OCI-LY1 (cell line): ENCODE data around the gene FUT1.

ENCODE experiments used
- EZH2 ChIP-seq: fragments of 200-600 bp; sonication (generic), shearing (Covaris generic); IDR thresholded peaks from 2 replicates; pipeline ENCODE4 v1.8.0; 2017; ENCODE audit warnings: borderline replicate concordance, mixed run types, mild to moderate bottlenecking, antibody characterized with exemption, low read length, moderate library complexity, mixed read lengths
- TF ChIP-seq, protein P1 (sequence below): fragments of 200-600 bp; sonication (generic), shearing (Covaris generic); IDR thresholded peaks from 2 replicates; pipeline ENCODE4 v1.5.1; 2017; ENCODE audit warnings: mild to moderate bottlenecking, antibody characterized with exemption, low read length, moderate library complexity, mixed read lengths

DNA sequence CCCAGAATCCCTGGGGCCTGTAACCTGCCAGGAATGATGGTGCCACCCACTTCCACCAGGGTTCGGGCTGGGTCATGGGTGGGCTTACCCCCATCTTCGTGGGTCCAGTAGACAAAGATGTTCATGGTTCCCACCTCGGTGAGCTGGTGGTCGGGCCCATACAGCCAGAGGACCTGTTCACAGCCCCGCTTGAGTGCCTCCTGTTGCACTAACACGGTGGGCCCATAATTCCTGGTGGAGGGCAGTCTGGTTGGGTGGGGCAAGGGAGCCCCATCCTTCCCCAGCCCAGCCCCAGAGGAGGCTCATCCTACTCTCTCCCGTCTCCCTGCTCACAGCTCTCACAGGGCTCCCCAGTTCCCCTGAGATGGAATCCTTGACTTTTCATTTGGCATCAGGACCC, 44.7 kb upstream of the FUT1 start:
- TF ChIP-seq, protein P1, sequence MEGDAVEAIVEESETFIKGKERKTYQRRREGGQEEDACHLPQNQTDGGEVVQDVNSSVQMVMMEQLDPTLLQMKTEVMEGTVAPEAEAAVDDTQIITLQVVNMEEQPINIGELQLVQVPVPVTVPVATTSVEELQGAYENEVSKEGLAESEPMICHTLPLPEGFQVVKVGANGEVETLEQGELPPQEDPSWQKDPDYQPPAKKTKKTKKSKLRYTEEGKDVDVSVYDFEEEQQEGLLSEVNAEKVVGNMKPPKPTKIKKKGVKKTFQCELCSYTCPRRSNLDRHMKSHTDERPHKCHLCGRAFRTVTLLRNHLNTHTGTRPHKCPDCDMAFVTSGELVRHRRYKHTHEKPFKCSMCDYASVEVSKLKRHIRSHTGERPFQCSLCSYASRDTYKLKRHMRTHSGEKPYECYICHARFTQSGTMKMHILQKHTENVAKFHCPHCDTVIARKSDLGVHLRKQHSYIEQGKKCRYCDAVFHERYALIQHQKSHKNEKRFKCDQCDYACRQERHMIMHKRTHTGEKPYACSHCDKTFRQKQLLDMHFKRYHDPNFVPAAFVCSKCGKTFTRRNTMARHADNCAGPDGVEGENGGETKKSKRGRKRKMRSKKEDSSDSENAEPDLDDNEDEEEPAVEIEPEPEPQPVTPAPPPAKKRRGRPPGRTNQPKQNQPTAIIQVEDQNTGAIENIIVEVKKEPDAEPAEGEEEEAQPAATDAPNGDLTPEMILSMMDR: no peak
- TF ChIP-seq EZH2: no peak
